SIG-M5 (cell line): ENCODE data around the gene PRIM1.
A peak's percentile ranks its signal among the peaks of the same experiment; 100 is the strongest.
"Not testable (repeated sequence)": the region's sequence is repeated elsewhere in the genome, so short reads cannot be mapped to it uniquely, and the experiment has no call there.

Experiments
- DNase-seq: peaks from one replicate; lab custom pipeline; 2025; lab: John Stamatoyannopoulos, UW

Gene PRIM1

DNA sequence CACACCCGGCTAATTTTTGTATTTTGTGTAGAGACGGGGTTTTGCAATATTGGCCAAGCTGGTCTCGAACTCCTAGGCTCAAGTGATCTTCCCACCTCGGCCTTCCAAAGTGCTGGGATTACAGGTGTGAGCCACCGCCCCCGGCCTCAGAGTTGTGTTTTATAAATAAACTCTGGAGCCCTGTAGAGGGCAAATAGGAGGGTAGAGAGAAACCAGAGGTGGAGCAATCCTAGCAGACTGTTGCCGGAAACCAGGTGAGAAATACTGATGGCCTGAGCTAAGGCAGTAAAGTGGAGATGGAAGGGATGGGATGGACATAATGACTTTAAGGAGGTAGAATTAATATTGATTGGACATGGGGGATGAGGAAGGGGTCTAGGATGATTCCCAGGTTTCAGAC is 8.3 kb upstream of the PRIM1 start:
- no peak for DNase-seq

DNA sequence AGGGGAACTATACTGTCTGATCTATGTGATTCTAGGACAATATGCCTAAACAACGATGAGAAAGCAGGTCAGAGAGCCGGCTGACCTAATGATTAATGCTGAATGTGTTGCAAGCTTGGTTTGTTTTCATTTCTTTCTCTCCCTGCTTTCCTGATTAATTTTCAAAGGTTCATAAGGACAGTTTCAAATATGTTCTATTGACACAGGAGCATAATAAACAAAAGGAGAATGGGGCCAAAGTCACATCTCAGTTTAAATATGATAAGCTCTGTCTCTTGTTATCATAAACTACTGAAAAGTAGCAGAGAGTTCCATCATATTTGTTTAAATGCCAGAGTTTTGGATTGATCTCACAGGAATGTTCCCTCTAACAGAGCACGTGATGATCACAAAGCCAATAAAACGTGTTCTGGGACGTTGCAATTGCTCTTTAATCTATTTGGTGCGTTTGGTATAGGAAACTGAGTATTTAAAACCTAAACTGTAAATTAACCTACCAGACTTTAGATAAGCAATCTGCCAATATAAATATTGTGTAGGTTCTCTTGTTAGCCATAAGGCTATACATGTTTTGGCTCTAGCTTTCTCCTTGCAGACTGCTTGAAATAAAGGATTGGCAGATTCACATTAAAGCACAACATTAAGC is 7.3 kb upstream of the PRIM1 start:
- no peak for DNase-seq

DNA sequence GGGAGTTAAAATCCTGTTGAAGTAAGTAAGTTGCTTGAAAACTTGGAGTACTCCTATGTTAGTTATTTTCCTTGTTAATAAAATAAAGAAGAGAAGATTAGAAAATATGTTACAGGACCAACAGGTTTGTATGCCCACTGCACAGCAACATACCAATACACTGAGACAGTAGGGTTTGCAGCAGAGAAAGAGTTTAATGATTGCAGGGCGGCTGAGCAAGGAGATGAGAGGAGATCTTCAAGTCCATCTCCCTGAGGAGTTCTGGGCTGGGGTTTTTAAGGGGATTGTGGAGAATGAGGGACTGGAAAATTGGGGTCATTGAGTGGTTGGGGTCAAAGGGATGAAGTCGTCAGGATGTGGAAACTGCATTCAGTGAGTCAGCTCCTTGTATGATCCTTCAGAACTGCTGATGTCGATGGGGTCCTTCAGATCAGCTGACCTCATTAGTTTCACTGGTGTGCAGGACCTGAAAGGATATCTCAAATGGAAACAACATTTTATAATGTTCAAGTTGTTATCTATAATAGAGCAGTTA is 6.7 kb upstream of the PRIM1 start:
- no peak for DNase-seq

DNA sequence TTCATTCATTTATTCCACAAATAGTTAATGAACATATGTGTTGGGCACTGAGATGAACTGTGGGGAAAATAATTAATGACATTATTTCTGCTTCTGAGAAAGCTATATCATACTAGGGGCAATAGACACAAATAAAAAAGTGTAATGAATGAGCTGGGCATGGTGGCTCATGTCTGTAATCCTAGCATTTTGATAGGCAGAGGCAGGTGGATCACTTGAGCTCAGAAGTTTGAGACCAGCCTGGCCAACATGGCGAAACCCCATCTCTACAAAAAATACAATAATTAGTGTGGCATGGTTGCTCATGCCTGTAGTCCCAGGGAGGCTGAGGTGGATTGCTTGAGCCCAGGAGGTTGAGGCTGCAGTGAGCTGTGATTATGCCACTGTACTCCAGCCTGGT is 5.8 kb upstream of the PRIM1 start:
- not testable (repeated sequence) for DNase-seq

DNA sequence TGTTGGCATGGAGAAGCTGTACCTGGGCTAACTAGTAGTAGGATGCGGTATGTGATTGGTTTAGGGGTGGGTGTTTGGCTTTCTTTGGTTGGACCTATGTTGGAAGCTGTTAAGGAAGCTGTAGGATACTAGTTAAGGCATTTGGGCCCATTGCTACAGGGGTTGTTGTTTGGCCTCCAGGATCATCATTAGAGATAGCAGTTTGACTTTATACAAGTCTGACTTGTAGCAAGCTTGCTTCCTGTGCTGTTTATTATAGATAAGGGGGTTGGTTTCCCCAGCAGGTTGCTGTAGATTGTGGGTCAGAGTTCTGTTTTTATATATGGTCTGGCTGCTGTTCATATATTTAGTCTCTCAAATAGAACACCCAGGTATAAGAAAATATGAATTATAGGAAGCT is 1.4 kb upstream of the PRIM1 start:
- no peak for DNase-seq

DNA sequence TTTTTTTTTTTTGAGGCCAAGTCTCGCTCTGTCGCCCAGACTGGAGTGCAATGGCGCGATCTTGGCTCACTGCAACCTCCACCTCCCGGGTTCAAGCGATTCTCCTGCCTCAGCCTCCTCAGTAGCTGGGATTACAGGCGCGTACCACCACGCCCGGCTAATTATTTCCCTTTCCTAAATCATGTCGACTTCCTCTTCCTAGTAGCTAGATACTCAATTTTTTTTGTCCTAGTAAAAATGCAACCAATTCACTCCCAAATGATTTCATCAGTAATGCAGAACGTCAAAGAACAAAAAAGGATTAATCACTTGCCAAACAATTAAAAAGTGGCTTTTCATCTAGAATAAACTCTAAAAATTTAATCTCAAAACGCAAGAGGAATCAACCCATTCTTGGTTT is 1.5 kb downstream of the PRIM1 start:
- DNase-seq = not testable (repeated sequence)

DNA sequence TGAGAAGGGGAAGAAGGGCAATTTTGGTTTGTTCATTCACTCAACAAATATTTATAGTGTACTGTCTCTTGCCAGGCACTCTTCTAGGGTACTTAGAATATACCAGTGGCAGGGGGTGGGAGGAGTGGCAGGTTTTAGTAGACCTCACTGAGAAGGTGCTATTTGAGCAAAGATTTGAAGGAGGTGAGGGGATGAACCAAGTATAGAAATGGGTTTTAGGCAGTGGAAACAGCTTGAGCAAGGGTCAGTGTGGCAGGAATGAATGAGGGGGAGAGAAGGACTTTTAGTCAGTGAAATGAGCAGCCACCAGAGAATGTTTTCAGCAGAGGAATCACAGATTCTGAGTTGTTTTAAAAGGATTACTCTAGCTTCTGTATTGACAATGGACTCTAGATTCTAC is 2.3 kb downstream of the PRIM1 start:
- DNase-seq = no peak

DNA sequence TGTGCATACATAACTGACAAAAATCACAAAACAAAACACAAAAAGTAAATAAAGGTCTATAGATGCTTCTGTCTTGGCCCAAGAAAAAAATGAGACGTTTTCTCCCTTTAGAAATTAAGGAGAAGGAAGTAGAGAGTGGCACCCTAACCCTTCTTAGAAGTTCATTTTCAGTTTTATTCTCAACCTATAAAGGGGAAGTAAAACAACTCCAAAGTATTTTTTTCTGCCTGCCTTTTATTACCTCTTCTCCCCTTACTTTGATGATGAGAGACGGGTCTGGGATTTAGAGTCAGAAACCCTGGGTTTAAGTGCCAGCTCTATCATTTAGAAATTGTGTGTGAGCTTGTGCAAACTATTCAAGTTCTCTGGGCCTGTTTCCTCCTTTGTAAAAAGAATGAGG is 2.8 kb downstream of the PRIM1 start:
- no peak for DNase-seq

DNA sequence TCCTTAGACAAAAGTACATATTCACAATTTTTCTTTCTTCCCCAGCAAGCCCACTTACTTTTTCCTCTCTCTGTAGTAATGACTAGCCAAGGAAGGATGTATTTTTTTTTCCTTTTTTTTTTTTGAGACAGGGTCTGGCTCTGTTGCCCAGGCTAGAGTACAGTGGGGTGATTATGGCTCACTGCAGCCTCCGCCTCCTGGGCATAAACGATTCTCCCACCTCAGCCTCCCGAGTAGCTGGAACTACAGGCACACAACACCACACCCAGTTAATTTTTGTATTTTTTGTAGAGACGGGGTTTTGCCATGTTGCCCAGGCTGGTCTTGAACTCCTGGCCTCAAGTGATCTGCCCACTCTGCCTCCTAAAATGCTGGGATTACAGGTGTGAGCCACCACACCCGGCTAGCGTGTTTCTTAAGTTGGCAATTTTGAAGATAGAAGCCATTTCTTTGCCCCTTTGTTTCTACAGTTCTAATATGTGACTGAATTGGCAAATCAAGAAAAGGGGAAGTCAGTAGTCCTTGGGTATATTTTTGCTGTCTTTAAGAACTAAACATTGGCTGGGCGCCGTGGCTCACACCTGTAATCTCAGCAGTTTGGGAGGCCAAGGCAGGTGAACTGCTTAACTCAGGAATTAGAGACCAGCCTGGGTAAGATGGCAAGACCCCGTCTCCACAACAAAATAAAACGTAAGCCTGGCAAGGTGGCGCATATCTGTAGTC is 23.8 kb downstream of the PRIM1 start:
- no peak for DNase-seq

DNA sequence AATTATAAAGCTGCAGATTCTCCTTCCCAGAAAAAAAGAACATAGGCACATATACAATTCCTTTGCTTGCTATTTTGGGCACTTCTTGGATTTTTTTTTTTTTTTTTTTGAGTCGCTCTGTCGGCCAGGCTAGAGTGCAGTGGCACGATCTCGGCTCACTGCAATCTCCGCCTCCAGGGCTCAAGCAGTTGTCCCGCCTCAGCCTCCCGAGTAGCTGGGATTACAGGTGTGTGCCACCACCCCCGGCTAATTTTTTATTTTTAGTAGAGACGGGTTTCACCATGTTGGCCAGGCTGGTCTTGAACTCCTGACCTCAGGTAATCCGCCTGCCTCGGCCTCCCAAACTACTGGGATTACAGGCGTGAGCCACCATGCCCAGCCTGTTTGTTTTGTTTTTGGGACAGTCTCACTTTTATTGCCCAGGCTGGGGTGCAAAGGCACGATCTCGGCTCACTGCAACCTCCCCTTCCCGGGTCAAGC is 25.9 kb downstream of the PRIM1 start:
- not testable (repeated sequence) for DNase-seq

DNA sequence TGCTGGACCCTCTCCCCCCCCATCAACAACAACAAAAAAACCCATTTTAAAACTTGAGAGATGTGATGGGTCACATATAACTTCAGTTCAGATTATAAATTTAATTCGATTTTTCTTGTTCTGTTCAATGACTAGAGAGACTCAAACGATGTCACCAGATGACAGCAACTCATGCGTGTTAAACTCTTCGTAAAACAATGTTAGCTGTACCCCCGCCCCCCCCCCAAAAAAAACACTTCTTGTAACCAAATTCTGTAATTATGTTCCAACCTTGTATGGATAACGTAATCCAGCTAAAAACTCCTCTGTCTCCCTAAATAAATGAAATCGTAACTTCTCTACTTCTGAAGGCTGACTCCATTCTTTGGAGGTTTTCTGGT is 26.4 kb downstream of the PRIM1 start:
- no peak for DNase-seq

DNA sequence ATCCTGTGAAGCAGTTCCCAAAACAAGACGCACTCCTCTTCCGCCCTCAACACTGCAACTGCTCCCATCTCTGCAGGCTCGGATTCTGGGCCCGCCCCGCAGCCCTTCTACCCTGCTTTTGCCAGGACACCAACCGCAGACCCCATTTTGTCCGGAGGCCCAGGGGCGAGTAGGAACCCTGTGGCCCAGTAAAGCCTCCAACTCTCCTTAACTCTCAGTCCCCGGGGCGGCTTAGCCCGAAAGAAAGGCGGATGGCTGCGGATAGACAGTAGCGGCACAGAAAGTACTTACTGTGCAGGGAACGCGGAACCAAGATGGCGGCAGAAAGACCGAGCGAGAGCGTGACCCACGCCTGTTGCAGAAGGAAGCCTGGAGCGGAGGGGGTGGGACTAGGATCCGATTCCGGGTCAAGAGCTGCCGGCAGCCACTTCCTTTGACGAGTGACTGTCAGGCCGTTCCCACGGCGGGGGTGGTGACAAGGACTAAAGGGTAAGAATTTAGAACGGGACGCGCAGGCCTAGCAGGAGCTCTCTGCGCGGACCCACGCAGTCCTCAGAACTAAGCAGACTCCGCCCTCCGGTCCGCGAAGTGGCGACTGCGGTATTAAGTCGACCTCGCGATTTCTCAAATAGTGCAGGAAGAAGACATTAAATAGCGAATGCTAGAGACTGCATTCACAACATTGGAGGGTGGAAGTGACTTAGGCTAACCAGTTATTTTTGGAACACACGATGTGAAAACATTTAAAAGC is 27.0 kb downstream of the PRIM1 start, which contains the start of gene NACA:
NACA (minus strand) TSS at position 328 of the 751 bp plus-strand sequence. CDS start 778 bp downstream, outside the sequence.
- peak; percentile 99 for DNase-seq

DNA sequence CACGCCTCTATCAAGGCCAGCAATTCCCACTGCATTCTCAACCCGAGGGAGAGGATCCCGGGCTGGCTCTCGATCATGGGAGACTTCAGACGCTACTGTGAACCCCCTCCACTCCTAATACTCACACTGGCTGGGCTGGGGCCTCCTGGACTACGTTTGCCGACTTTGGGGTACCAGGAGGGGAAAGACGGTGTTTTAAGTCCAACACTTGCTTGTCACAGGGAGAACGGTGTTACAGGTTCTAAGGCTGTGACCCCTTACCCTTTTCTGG is 27.5 kb downstream of the PRIM1 start:
- no peak for DNase-seq

DNA sequence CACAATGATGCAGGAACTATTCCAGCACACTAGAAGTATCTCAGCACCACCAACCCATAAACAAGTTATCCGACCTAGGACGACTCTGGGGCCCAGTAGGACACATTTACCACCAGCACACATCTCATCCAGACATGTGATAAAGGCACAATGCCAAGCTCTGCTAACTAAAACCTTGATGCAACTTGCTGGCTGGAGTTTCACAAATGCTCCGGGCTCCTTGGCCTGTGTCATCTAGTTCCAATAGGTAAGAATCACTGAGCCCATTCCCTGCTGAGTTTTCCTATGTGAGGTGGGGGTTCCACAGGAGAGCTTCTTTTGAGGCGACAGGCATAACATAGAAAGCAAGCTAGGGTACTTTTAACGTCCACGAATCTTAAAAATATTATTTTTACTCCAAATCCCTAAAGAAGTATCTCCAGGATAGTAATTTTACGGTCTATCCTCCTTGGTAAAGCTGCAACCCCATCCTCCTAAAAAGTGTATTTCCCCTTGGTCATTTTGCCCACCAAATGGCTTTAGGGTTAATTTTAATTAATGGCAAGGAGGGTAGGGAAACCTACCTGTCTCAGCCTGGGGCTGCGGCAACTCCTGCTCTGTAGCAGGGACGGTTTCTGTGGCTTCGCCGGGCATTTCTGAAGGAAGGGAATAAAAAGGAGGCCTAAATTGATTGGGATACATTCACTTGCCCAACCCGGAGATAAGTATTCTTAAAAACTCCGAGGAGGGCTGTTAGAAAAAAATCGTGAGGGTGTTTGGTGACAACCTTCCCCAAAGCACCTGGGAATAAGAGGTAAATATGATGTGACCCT is 28.0 kb downstream of the PRIM1 start:
- DNase-seq = no peak

DNA sequence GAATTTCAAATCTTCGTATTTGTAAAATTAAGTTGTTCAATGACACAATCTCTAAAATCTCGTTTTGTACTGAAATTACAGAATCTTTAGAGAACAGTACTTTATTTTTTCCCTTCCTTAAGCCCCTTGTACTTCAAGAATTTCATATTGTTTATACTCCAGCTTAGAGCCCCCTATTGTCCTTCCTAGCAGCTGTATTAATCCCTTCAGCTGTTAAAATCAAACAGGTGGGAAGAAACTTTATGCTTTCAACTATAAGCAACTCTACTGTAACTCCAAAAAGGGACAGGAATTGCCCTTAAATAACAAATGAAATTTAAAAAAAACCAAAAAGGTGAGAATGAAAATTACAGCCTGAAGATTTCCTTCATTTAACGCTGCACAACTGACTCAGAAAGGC is 28.8 kb downstream of the PRIM1 start:
- no peak for DNase-seq

DNA sequence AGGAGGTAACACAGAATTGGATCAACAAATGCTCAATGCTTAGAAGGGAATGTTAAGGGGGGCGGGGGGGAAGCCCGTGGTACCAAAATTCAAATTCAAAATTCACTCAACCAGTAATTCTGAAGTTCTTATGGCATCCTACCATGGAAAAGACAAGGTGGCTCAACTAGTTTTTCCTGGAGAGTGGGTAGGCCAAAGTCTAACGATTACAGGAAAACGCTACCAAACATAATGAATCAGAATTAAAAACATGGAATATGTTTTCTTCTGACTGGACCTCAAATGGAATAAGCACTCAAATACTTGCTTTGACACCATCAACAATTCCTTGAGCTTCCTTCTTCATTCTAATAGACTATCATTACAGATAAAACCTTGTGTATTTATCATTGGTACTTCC is 29.3 kb downstream of the PRIM1 start:
- no peak for DNase-seq

DNA sequence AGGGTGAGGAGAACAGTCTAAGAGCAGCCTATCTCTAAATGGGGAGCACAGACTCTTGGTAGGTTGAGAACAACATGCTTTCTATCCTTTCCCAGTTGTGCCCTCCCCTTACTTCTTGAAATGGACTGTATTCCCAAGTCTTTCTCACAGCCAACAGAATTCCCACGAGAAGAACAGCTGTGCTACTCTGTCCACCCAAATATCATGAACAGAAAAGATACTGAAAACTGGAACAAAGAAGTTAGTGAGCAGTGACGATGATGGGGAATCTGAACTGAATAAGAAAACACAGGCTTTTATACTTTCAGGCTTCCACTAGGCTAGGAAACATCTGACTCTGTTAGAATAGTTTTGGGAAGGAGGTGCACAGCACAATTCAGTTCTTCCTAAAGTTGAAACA is 30.4 kb downstream of the PRIM1 start:
- DNase-seq = no peak

DNA sequence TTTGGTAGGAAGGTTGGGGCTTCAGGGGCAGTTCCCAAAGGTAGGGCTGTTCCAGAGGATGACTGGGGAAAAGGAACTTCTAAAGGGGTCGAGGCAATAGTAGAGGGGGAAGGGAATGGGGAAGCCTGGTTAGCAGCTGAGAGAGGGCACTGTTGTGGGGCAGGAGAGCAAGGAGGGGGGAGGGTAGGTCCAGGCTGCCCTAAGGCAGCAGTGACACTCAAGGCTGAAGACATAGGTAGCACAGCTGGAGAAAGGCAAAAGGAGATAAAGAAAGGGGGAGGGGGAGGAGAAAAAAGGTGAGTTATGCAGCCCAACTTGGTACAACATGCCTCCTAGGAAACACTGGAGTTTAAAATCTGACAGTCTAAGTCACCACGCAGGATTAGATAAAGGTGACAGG is 30.9 kb downstream of the PRIM1 start:
- no peak for DNase-seq

DNA sequence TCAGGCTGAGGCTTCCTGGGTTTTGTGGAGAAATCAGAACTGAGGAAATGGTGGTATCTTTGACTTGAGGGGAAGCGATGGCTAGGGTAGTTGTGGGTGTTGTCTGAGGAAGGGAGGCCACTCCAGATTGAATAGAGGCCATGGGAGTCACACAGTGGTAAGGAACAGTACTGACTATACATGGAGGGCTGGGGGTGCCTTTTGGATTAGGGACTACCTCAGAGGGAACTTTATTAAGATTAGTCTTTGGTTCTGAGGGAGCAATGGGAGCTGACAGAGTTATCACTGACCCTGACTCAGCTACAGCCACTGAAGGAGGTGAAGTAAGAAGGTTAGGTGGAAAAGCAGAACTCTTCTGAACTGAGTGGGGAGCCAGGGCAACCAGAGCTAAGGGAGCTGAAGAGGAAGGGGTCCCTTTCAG is 31.4 kb downstream of the PRIM1 start:
- no peak for DNase-seq

DNA sequence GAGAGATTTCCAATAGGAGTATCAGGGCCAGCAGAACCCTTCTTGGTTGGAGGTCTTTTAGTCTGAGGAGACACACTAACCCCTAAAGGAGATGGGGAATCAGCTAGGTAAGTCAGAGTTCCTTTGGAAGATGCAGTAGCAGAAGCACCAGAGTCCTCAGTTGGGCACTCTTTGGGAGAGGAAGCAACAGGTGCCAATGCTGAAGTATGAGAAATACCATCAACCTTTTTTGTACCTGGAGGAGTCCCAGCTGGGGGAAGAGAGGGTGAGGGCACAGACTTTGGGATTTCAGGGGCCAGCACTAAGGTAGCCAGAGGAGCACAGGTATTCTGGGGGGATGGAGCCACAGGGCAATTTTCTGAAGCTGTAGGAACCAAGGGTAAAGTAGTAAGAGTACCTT is 33.1 kb downstream of the PRIM1 start:
- DNase-seq = no peak

DNA sequence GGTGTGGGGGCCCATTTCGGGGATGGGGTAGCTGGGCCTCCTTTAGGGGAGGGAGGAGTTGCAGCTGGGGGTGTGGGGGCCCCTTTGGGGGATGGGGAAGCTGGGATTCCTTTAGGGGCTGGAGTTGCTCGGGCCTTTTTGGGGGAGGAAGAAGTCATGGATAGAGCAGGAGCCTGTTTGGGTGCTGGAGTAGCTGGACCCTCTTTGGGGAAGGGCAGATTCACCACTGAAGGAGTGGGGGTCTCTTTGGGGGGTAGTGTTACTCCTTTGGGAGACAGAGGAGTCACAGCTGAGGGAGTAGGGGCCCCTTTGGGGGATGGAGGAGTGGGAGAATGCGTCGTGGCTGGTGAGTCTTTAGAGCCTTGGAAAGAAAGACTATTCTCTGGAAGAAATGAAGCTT is 33.5 kb downstream of the PRIM1 start:
- no peak for DNase-seq

DNA sequence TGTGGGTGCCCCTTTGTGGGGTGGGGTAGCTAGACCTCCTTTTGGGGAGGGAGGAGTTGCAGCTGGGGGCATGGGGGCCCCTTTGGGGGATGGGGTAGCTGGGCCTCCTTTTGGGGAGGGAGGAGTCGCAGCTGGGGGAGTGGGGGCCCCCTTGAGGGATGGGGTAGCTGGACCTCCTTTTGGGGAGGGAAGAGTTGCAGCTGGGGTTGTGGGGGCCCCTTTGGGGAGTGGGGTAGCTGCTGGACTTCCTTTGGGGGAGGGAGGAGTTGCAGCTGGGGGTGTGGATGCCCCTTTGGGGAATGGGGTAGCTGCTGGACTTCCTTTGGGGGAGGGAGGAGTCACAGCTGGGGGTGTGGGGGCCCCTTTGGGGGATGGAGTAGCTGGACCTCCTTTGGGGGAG is 34.0 kb downstream of the PRIM1 start:
- no peak for DNase-seq
